Measurements from ENCODE around the gene CYP27C1.
"Not testable (repeated sequence)": the region's sequence is repeated elsewhere in the genome, so short reads cannot be mapped to it uniquely, and the experiment has no call there.

The CYP27C1 gene

GRCh38 chr2:127163921-127164320, 56.2 kb downstream of the CYP27C1 start:
- Histone ChIP-seq H4K20me1 (ENCODE audit: insufficient read depth, low read length, poor library complexity, severe bottlenecking) (no peaks in the 10 kb centered on the region), H3K27me3 (ENCODE audit: insufficient read depth, low read length, poor library complexity, severe bottlenecking) (no peaks in the 10 kb centered on the region), H3K9me3 (ENCODE audit: insufficient read depth, low read depth, low read length) (no peaks in the 10 kb centered on the region), H3K4me3 (ENCODE audit: low read length, poor library complexity, severe bottlenecking) (no peak overlapping the region), H3K9ac (ENCODE audit: low read depth, low read length, poor library complexity, severe bottlenecking) (no peak overlapping the region), H3K4me2 (ENCODE audit: low read depth, low read length, poor library complexity, severe bottlenecking) (no peak overlapping the region), H3K4me1 (ENCODE audit: insufficient read depth, low read length, poor library complexity, severe bottlenecking) (no peaks in the 10 kb centered on the region), H2AFZ (ENCODE audit: low read length) (no peak overlapping the region), H3K79me2 (ENCODE audit: insufficient read depth, low read length) (no peaks in the 10 kb centered on the region), H3K9me2 (replicated peaks; ENCODE audit: low read depth, low read length) (no peaks in the 10 kb centered on the region), H3F3A (ENCODE audit: low read depth) (no peaks in the 10 kb centered on the region), H3K36me3 (ENCODE audit: insufficient read depth, low read length) (no peaks in the 10 kb centered on the region)
- no peak for TF ChIP-seq CTCF (conservative IDR thresholded peaks at IDR 0.05; ENCODE audit: low read length)
- no peak for TF ChIP-seq EZH2phosphoT487 (IDR thresholded peaks at IDR 0.05; ENCODE audit: borderline replicate concordance)

- H3K9me3 ChIP-seq (ENCODE audit: insufficient read depth, low read depth, low read length); H3K79me2 ChIP-seq (ENCODE audit: insufficient read depth, low read length); H3K4me1 ChIP-seq (ENCODE audit: insufficient read depth, low read length, poor library complexity, severe bottlenecking): not testable (repeated sequence)
These were observed 57.1 kb downstream of the CYP27C1 start for GRCh38 chr2:127163090-127163406.

GRCh38 chr2:127162261-127163089, 57.6 kb downstream of the CYP27C1 start:
- no peaks in the 10 kb centered on the region for H3F3A ChIP-seq (ENCODE audit: low read depth)
- no peak overlapping the region for H2AFZ ChIP-seq (ENCODE audit: low read length)
- no peaks in the 10 kb centered on the region for H3K27me3 ChIP-seq (ENCODE audit: insufficient read depth, low read length, poor library complexity, severe bottlenecking)
- no peaks in the 10 kb centered on the region for H4K20me1 ChIP-seq (ENCODE audit: insufficient read depth, low read length, poor library complexity, severe bottlenecking)
- no peaks in the 10 kb centered on the region for H3K79me2 ChIP-seq (ENCODE audit: insufficient read depth, low read length)
- no peak overlapping the region for H3K9ac ChIP-seq (ENCODE audit: low read depth, low read length, poor library complexity, severe bottlenecking)
- no peak overlapping the region for H3K4me2 ChIP-seq (ENCODE audit: low read depth, low read length, poor library complexity, severe bottlenecking)
- H3K9me3 ChIP-seq (ENCODE audit: insufficient read depth, low read depth, low read length) = no peaks in the 10 kb centered on the region
- no peaks in the 10 kb centered on the region for H3K36me3 ChIP-seq (ENCODE audit: insufficient read depth, low read length)
- H3K4me3 ChIP-seq (ENCODE audit: low read length, poor library complexity, severe bottlenecking) = no peak overlapping the region
- no peaks in the 10 kb centered on the region for H3K4me1 ChIP-seq (ENCODE audit: insufficient read depth, low read length, poor library complexity, severe bottlenecking)
- no peaks in the 10 kb centered on the region for H3K9me2 ChIP-seq (replicated peaks; ENCODE audit: low read depth, low read length)
- TF ChIP-seq EZH2phosphoT487 (IDR thresholded peaks at IDR 0.05; ENCODE audit: borderline replicate concordance) = no peak
- TF ChIP-seq CTCF (conservative IDR thresholded peaks at IDR 0.05; ENCODE audit: low read length) = no peak

More at GRCh38 chr2:127163090-127163406, 57.1 kb downstream of the CYP27C1 start:
- not testable (repeated sequence) for H3K9me2 ChIP-seq (replicated peaks; ENCODE audit: low read depth, low read length); H3K4me2 ChIP-seq (ENCODE audit: low read depth, low read length, poor library complexity, severe bottlenecking); H3K9ac ChIP-seq (ENCODE audit: low read depth, low read length, poor library complexity, severe bottlenecking); H4K20me1 ChIP-seq (ENCODE audit: insufficient read depth, low read length, poor library complexity, severe bottlenecking); H3F3A ChIP-seq (ENCODE audit: low read depth); H3K36me3 ChIP-seq (ENCODE audit: insufficient read depth, low read length); H3K4me3 ChIP-seq (ENCODE audit: low read length, poor library complexity, severe bottlenecking); H3K27me3 ChIP-seq (ENCODE audit: insufficient read depth, low read length, poor library complexity, severe bottlenecking); H2AFZ ChIP-seq (ENCODE audit: low read length)
